ENCODE data around the gene NUP62CL. TPM values are rescaled to one million over a fixed set of nuclear protein-coding genes. Genes with fewer than 3 reads are reported as not detected.

The NUP62CL gene, protein sequence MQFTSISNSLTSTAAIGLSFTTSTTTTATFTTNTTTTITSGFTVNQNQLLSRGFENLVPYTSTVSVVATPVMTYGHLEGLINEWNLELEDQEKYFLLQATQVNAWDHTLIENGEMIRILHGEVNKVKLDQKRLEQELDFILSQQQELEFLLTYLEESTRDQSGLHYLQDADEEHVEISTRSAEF
- 1 to 10 TPM; 4.2 to 6.8 TPM for total RNA-seq
- 1 to 10 TPM in 1 of 2 donors, under 1 TPM in 1; 0.97 to 1.0 TPM for polyA plus RNA-seq

DNA sequence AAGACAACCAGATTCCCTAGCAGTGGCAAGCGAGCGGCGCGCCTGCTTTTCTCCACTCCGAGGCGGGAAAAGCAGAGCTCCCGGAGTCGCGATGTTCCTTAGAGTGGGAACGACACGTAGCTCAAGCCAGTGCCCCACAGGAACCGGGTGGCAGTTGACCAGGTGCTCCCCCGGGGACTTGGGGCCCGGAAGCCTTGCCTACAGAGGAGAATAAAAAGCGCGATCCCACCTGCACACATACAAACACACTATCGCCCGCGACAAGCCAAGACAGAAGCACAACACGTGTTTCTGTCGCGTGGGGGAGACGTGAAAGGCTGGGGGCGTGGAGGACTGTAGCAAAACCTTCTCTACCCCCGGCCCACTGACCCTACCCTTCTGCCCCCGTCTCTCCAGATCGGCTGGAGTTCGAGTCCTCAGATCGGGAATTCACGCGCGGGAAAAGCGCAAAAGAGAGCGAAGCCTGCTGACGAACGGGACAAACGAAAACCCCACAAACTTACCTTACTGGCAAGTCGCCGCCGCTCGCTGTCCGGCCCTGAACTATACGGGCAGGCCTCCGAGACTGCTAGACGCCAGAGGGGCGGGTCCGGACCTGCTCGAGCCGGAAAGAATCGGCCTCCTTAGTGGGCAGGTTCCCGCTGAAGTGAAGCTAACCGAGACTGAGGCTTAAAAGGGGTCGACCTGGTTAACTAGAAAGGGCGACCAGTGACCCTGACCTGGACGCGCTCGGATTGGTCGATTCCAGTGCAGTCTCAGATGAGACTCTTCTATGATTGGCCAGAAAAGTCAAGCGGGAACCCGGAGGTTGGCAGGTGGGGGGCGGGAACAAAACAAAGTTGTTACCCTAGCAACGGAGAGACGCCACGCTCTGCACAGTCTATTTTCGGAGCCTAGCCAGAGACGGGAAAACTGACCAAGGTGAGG lies at the start of gene NUP62CL, which contains the start of gene DNAAF6:
Gene NUP62CL (minus strand): TSS at position 664 of the 927 bp plus-strand sequence. CDS start 31,287 bp downstream, outside the sequence.
Gene DNAAF6 (plus strand): TSS at position 842 of the 927 bp plus-strand sequence. CDS start 6,265 bp downstream, outside the sequence.
- TF ChIP-seq HNF4G (IDR thresholded peaks at IDR 0.05), result no peak
- no peak for TF ChIP-seq ZBTB33 (IDR thresholded peaks at IDR 0.05)
- peak; percentile 45 for TF ChIP-seq NR2F2 (IDR thresholded peaks at IDR 0.05)
- TF ChIP-seq REST (IDR thresholded peaks at IDR 0.05), result peak; percentile 59
- TF ChIP-seq HNF4A (conservative IDR thresholded peaks at IDR 0.05), result peak in 1 of 2 donors; percentile 23
- TF ChIP-seq TAF1 (conservative IDR thresholded peaks at IDR 0.05), result no peak
- TF ChIP-seq, protein P1, sequence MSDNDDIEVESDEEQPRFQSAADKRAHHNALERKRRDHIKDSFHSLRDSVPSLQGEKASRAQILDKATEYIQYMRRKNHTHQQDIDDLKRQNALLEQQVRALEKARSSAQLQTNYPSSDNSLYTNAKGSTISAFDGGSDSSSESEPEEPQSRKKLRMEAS (IDR thresholded peaks at IDR 0.05), result no peak
- TF ChIP-seq SP1 (IDR thresholded peaks at IDR 0.05), result peak; percentile 19
- TF ChIP-seq YY1 (IDR thresholded peaks at IDR 0.05), result no peak
- peak; percentile 29 to 49 for TF ChIP-seq RXRA (IDR thresholded peaks at IDR 0.05)
- no peak for TF ChIP-seq ATF3 (IDR thresholded peaks at IDR 0.05)
- Histone ChIP-seq H3K36me3 (ENCODE audit: control insufficient read depth in 4 of 4, insufficient read depth in 3 of 4, low read depth in 1 of 4, low read length in 3 of 4) (no peaks in the 10 kb centered on the region), H3K27me3 (ENCODE audit: control insufficient read depth in 4 of 4, insufficient read depth in 4 of 4, low read length in 3 of 4) (no peaks in the 10 kb centered on the region), H3K4me3 (ENCODE audit: low read depth in 1 of 3, low read length in 3 of 3) (peak within 1 kb of the TSS; percentile 56 to 80 (median 59)), H3K9me3 (ENCODE audit: control insufficient read depth in 4 of 4, low read length in 3 of 4) (no peaks in the 10 kb centered on the region), H3K9ac (ENCODE audit: low read depth in 1 of 2, low read length in 2 of 2) (no peak within 1 kb of the TSS), H3K27ac (ENCODE audit: low read depth in 1 of 2, low read length in 2 of 2) (peak within 1 kb of the TSS in 1 of 2 donors; percentile 56), H3K4me1 (ENCODE audit: control insufficient read depth in 4 of 4, insufficient read depth in 4 of 4, low read length in 3 of 4) (no peaks in the 10 kb centered on the region)
- DNase-seq (ENCODE audit: low spot score), result peak; percentile 74
- under 1% methylated on average over 66 of the region's 66 CpGs for WGBS

- Histone ChIP-seq H3K36me3 (ENCODE audit: control insufficient read depth in 4 of 4, insufficient read depth in 3 of 4, low read depth in 1 of 4, low read length in 3 of 4) (no peaks in the 10 kb centered on the region), H3K9ac (ENCODE audit: low read depth in 1 of 2, low read length in 2 of 2) (no peak overlapping the region), H3K27me3 (ENCODE audit: control insufficient read depth in 4 of 4, insufficient read depth in 4 of 4, low read length in 3 of 4) (no peaks in the 10 kb centered on the region), H3K4me3 (ENCODE audit: low read depth in 1 of 3, low read length in 3 of 3) (no peak overlapping the region), H3K4me1 (ENCODE audit: control insufficient read depth in 4 of 4, insufficient read depth in 4 of 4, low read length in 3 of 4) (no peaks in the 10 kb centered on the region), H3K9me3 (ENCODE audit: control insufficient read depth in 4 of 4, low read length in 3 of 4) (no peaks in the 10 kb centered on the region), H3K27ac (ENCODE audit: low read depth in 1 of 2, low read length in 2 of 2) (no peak overlapping the region)
- 84% methylated on average over 2 of the region's 2 CpGs for WGBS
- DNase-seq (ENCODE audit: low spot score), result no peak
- TF ChIP-seq TAF1 (conservative IDR thresholded peaks at IDR 0.05) (no peak), ZBTB33 (IDR thresholded peaks at IDR 0.05) (no peak), FOXA1 (IDR thresholded peaks at IDR 0.05) (no peak), ATF3 (IDR thresholded peaks at IDR 0.05) (no peak), YY1 (IDR thresholded peaks at IDR 0.05) (no peak), EGR1 (IDR thresholded peaks at IDR 0.05; ENCODE audit: low read depth in 2 of 2) (no peak), JUND (IDR thresholded peaks at IDR 0.05) (no peak), HNF4A (conservative IDR thresholded peaks at IDR 0.05) (no peak), NR2F2 (IDR thresholded peaks at IDR 0.05) (no peak), REST (IDR thresholded peaks at IDR 0.05) (no peak), HNF4G (IDR thresholded peaks at IDR 0.05) (no peak), RXRA (IDR thresholded peaks at IDR 0.05) (no peak), GABPA (IDR thresholded peaks at IDR 0.05 in 1 of 2, conservative IDR thresholded peaks at IDR 0.05 in 1 of 2) (no peak), SP1 (IDR thresholded peaks at IDR 0.05) (no peak)
- TF ChIP-seq, protein P1 (IDR thresholded peaks at IDR 0.05), result no peak
Observed at GRCh38 chrX:107228486-107228819, 22.2 kb upstream of the NUP62CL start.
